Trophoblast cell (in vitro differentiated cells and primary cell): ENCODE data around the gene UGT2B15.
"Not testable (repeated sequence)": the region's sequence is repeated elsewhere in the genome, so short reads cannot be mapped to it uniquely, and the experiment has no call there.

Experiments used
- DNase-seq, 2 donors: peaks; one replicate each; pipeline ENCODE4 v3.0.0-alpha.2; 2016
- H2AFZ ChIP-seq: 2 replicates; pipeline ENCODE4 v1.6.1; 2013; ENCODE audit warnings: low read length, moderate library complexity, mild to moderate bottlenecking; ENCODE audit not compliant: insufficient read depth, poor library complexity
- H2AK5ac ChIP-seq: 2 replicates; pipeline ENCODE4 v1.6.1; 2013; ENCODE audit warnings: mild to moderate bottlenecking, low read length
- H2BK120ac ChIP-seq: 2 replicates; pipeline ENCODE4 v1.6.1; 2013; ENCODE audit warnings: low read length, mild to moderate bottlenecking, moderate library complexity; ENCODE audit not compliant: insufficient read depth, poor library complexity
- H2BK12ac ChIP-seq: 2 replicates; pipeline ENCODE4 v1.6.1; 2013; ENCODE audit warnings: mild to moderate bottlenecking, low read length, moderate library complexity
- H2BK5ac ChIP-seq: 2 replicates; pipeline ENCODE4 v1.6.1; 2013; ENCODE audit warnings: low read length, low read depth, moderate library complexity, mild to moderate bottlenecking; ENCODE audit not compliant: poor library complexity
- H3K14ac ChIP-seq: 2 replicates; pipeline ENCODE4 v1.6.1; 2013; ENCODE audit warnings: mild to moderate bottlenecking, low read length
- H3K18ac ChIP-seq: 2 replicates; pipeline ENCODE4 v1.6.1; 2013; ENCODE audit warnings: mild to moderate bottlenecking, low read length
- H3K23ac ChIP-seq: 2 replicates; pipeline ENCODE4 v1.6.1; 2013; ENCODE audit warnings: low read length
- H3K27ac ChIP-seq: 2 replicates; pipeline ENCODE4 v1.5.1; 2013; ENCODE audit warnings: low read depth, mild to moderate bottlenecking, inconsistent platforms, low read length, moderate library complexity
- H3K27me3 ChIP-seq: 2 replicates; pipeline ENCODE4 v1.6.1; 2013; ENCODE audit warnings: inconsistent platforms, mild to moderate bottlenecking, low read length, moderate library complexity; ENCODE audit not compliant: insufficient read depth
- H3K36me3 ChIP-seq, 2 experiments: 1 replicate in 1 of 2; 2 replicates in 1 of 2; pipeline ENCODE4 v1.6.1; 2013; ENCODE audit warnings: low read length in 2 of 2, mild to moderate bottlenecking in 2 of 2, moderate library complexity in 1 of 2; ENCODE audit not compliant: insufficient read depth in 2 of 2, control insufficient read depth in 1 of 2
- H3K4ac ChIP-seq: 2 replicates; pipeline ENCODE4 v1.6.1; 2013; ENCODE audit warnings: low read depth, mild to moderate bottlenecking, low read length, moderate library complexity
- H3K4me1 ChIP-seq, 2 experiments: 1 replicate in 1 of 2; 2 replicates in 1 of 2; pipeline ENCODE4 v1.6.1; 2013; ENCODE audit warnings: low read length in 2 of 2, mild to moderate bottlenecking in 2 of 2, moderate library complexity in 1 of 2; ENCODE audit not compliant: insufficient read depth in 2 of 2, control insufficient read depth in 1 of 2
- H3K4me2 ChIP-seq: 2 replicates; pipeline ENCODE4 v1.6.1; 2013; ENCODE audit warnings: inconsistent platforms, mild to moderate bottlenecking, low read length, moderate library complexity
- H3K4me3 ChIP-seq: 2 replicates; pipeline ENCODE4 v1.5.1; 2013; ENCODE audit warnings: mild to moderate bottlenecking, low read depth, low read length, inconsistent platforms
- H3K79me1 ChIP-seq: one replicate; pipeline ENCODE4 v1.6.1; 2013; ENCODE audit warnings: low read length
- H3K79me2 ChIP-seq: 2 replicates; pipeline ENCODE4 v1.6.1; 2013; ENCODE audit warnings: low read length, mild to moderate bottlenecking; ENCODE audit not compliant: control insufficient read depth, insufficient read depth, poor library complexity
- H3K9ac ChIP-seq: 2 replicates; pipeline ENCODE4 v1.6.1; 2013; ENCODE audit warnings: mild to moderate bottlenecking, low read length
- H3K9me3 ChIP-seq: 2 replicates; pipeline ENCODE4 v1.6.1; 2013; ENCODE audit warnings: low read depth, mild to moderate bottlenecking, control low read depth, inconsistent platforms, low read length; ENCODE audit not compliant: insufficient read depth
- H4K12ac ChIP-seq: 2 replicates; pipeline ENCODE4 v1.6.1; 2013; ENCODE audit warnings: low read depth, mild to moderate bottlenecking, low read length, moderate library complexity
- H4K8ac ChIP-seq: 2 replicates; pipeline ENCODE4 v1.6.1; 2013; ENCODE audit warnings: low read depth, mild to moderate bottlenecking, low read length, moderate library complexity
- H4K91ac ChIP-seq: one replicate; pipeline ENCODE4 v1.6.1; 2013; ENCODE audit warnings: low read depth, mild to moderate bottlenecking, low read length, moderate library complexity
- WGBS: extraction: QIAGEN DNeasy Blood & Tissue Kit; methylation state at CpG from one replicate; pipeline ENCODE4 v1.1.7; 2013; ENCODE audit warnings: missing lambda C conversion rate; ENCODE audit not compliant: insufficient read length, insufficient coverage; ENCODE audit errors: extremely low coverage; 5-methylcytosine and 5-hydroxymethylcytosine counted together

UGT2B15 gene

DNA sequence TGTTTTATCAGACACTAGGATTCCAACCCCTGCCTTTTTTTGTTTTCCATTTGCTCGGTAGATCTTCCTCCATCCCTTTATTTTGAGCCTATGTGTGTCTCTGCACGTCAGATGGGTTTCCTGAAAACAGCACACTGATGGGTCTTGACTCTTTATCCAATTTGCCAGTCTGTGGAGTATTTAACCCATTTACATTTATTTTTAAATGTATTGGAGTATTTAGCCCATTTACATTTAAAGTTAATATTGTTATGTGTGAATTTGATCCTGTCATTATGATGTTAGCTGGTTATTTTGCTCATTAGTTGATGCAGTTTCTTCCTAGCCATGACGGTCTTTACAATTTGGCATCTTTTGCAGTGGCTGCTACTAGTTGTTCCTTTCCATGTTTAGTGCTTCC, 10.8 kb upstream of the UGT2B15 start:
- not testable (repeated sequence) for H3K4me2 ChIP-seq, H3K23ac ChIP-seq, H3K4me3 ChIP-seq, H3K36me3 ChIP-seq, H3K4ac ChIP-seq, DNase-seq, H2AFZ ChIP-seq, H4K91ac ChIP-seq, H3K79me2 ChIP-seq, H4K8ac ChIP-seq, H3K9me3 ChIP-seq, H2BK12ac ChIP-seq, H2BK5ac ChIP-seq, H3K18ac ChIP-seq, H3K4me1 ChIP-seq, H3K27ac ChIP-seq, H3K9ac ChIP-seq, H2BK120ac ChIP-seq, H3K27me3 ChIP-seq, H2AK5ac ChIP-seq, H4K12ac ChIP-seq, H3K14ac ChIP-seq, H3K79me1 ChIP-seq
- no CpG with 5 or more reads among the region's 3 CpGs for WGBS

DNA sequence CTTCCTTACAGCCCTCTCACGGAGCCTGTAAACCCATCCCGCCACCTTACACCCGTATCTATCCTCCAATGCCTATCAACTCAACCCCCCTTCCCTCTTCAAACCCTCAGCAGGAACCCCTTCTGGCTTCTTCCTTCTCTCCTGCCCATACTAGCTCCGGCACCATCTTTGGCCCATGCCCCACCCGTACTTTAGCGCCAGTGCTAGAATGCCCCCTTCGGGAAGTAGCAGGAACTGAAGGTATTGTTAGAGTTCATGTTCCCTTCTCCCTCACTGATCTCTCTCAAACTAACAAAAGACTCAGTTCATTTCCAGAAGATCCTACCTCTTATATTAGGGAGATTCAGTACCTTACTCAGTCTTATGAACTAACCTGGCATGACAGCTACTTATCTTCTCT, 2.7 kb upstream of the UGT2B15 start:
- Histone ChIP-seq H2BK5ac (no peak overlapping the region), H4K8ac (no peak overlapping the region), H4K12ac (no peak overlapping the region), H2BK12ac (no peak overlapping the region), H3K36me3 (no peaks in the 10 kb centered on the region), H2AFZ (no peak overlapping the region), H2AK5ac (no peak overlapping the region), H3K4ac (no peak overlapping the region), H3K4me3 (no peak overlapping the region), H3K14ac (no peak overlapping the region), H3K9ac (no peak overlapping the region), H3K27me3 (no peaks in the 10 kb centered on the region), H3K27ac (no peak overlapping the region), H3K18ac (no peak overlapping the region), H2BK120ac (no peak overlapping the region), H3K79me2 (no peaks in the 10 kb centered on the region), H3K23ac (no peak overlapping the region), H3K9me3 (no peaks in the 10 kb centered on the region), H3K4me1 (no peaks in the 10 kb centered on the region), H4K91ac (no peak overlapping the region), H3K4me2 (no peak overlapping the region), H3K79me1 (no peaks in the 10 kb centered on the region)
- 100% methylated on average over 3 of the region's 7 CpGs for WGBS
- peak in 1 of 2 donors; percentile 18 for DNase-seq

DNA sequence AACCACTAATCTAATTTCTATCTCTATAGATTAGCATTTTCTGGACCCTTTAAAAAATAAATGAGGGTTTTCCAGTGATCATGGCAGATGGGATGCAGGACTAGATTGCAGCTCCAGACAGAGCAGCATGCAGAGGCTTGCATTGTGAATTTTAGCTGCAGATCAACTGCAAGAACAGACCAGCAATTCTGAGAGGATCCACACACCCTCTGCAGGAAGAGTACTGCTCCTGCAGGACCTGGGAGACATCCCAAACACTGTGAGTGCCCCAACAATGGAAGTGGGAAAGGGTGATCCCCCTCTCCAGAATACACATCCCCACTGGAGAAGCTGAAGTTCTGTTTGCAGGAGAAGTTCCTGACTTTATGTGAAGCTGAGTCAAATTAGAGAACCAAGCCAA, 765 bp upstream of the UGT2B15 start:
- not testable (repeated sequence) for H4K12ac ChIP-seq, H3K79me1 ChIP-seq, H3K4me1 ChIP-seq, H3K4me2 ChIP-seq, H3K4ac ChIP-seq, H3K9me3 ChIP-seq, DNase-seq, H3K36me3 ChIP-seq, H3K23ac ChIP-seq, H3K14ac ChIP-seq, H3K4me3 ChIP-seq, H2BK5ac ChIP-seq, H3K27me3 ChIP-seq, H4K8ac ChIP-seq, H3K9ac ChIP-seq, H3K18ac ChIP-seq, H2AK5ac ChIP-seq, H2BK12ac ChIP-seq, H2AFZ ChIP-seq, H4K91ac ChIP-seq, H3K79me2 ChIP-seq, H2BK120ac ChIP-seq, H3K27ac ChIP-seq

DNA sequence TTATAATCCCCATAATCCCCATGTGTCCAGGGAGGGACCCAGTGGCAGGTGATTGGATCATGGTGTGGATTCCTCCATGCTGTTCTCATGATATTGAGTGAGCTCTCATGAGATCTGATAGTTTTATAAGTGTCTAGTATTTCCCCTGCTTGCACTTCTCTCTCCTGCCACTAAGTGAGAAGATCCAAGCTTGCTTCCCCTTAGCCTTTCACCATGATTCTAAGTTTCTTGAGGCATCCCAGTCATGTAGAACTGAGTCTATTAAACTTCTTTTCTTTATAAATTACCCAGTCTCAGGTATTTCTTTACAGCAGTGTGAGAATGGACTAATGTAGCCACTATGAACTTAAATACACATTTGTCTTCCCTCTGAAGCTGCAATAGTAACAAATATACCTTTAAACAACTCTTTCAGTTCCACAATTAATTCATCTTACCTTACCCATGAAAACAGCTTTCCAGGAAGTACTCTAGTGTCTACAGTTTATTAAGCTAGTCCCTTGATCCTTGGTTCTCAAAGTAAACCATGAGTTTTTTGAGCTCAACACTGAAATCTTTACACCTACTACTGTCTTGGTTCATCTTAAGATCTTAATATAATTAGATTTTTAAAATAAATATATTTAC, 1.8 kb downstream of the UGT2B15 start:
- not testable (repeated sequence) for H3K23ac ChIP-seq, H3K18ac ChIP-seq, H3K79me2 ChIP-seq, H3K4me2 ChIP-seq, H2AK5ac ChIP-seq, H3K14ac ChIP-seq, H3K9me3 ChIP-seq, H2AFZ ChIP-seq, H2BK120ac ChIP-seq, H2BK5ac ChIP-seq, H2BK12ac ChIP-seq, H4K91ac ChIP-seq, H3K36me3 ChIP-seq, H3K27ac ChIP-seq, H4K12ac ChIP-seq, H3K4me1 ChIP-seq, H3K9ac ChIP-seq, H4K8ac ChIP-seq, H3K79me1 ChIP-seq, DNase-seq, H3K27me3 ChIP-seq, H3K4ac ChIP-seq, H3K4me3 ChIP-seq
